Measurements from ENCODE around the gene NFIC.

The NFIC gene

DNA sequence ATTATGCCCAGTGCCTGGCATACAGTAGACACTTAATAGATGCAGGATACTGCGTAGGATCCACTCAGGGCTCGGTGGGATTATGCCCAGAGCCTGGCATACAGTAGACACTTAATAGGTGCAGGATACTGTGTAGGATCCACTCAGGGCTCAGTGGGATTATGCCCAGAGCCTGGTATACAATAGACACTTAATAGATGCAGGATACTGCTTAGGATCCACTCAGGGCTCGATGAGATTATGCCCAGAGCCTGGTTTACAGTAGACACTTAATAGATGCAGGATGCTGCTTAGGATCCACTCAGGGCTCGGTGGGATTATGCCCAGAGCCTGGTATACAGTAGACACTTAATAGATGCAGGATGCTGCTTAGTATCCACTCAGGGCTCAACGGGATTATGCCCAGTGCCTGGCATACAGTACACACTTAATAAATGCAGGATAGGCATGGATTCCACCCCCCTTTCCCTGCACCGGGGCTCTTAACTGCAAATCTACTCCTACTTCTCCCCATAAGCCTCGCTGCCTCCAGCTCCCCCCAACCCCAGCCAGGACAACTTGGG is 89.1 kb downstream of the NFIC start:
- TF ChIP-seq CTCF (IDR thresholded peaks at IDR 0.05; ENCODE audit: insufficient read depth, low read depth, low read length, missing control alignments), result no peak
- DNase-seq (ENCODE audit: low read depth), result no peak
- H3K4me3 ChIP-seq (ENCODE audit: low read length), result no peak overlapping the region

DNA sequence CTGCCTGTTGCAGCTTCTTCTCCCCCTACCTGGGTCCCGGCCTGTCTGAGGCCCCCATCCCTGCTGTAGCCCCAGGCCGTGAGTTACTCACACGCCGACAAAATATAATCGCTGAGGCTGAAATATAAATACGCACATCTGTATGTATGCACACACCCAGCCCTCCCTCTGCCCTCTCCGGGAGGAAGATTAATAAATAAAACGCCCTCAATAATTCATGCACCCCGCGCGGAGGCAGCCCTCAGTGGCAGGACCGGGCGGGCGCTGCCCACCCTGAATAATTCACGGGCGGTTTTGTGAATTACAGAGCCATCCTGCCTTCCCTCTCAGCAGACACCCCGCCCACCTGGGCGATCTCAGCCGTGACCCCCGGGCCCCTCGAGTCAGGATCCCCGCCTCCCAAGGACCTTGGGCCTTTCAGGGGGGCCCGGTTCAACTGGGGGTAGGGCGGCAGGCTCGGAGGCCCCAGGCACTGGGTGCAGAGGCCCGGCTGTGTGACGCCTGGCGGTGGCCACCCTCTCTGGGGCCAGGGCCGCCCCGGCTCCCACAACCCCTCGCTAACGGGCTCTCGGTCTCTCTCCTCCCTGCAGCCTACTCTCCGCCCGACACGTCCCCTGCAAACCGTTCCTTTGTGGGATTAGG is 89.7 kb downstream of the NFIC start:
- no peak overlapping the region for H3K4me3 ChIP-seq (ENCODE audit: low read length)
- no peak for TF ChIP-seq CTCF (IDR thresholded peaks at IDR 0.05; ENCODE audit: insufficient read depth, low read depth, low read length, missing control alignments)
- DNase-seq (ENCODE audit: low read depth), result no peak

DNA sequence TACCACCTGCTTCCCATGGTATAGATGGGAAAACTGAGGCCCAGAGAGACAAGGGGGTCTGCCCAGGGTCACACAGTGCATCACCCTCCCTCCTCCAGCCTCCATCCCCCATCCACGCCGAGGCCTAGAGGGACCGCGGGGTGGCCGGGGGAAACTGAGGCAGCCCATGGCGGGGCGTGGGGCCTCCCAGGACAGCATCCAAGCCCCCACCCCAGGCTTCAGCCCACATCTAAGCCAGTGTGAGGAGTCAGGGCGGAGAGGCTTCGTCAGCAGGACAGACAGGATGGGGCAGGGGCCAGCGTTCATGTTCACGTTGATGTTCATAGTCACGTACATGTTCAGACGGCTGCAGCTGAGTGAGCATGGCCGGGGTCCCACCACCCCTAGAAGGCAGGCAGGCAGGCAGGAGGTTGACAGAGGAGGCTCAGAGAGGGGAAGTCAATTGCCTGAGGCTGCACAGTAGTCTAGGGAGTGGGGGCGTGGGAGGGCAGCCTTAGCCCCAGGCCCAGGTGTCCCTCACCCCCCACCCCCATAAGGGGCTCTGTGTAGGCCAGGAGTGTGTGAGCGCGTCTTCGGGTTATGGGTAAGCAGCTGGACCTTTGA is 90.6 kb downstream of the NFIC start:
- DNase-seq (ENCODE audit: low read depth), result no peak
- H3K4me3 ChIP-seq (ENCODE audit: low read length), result no peak overlapping the region

DNA sequence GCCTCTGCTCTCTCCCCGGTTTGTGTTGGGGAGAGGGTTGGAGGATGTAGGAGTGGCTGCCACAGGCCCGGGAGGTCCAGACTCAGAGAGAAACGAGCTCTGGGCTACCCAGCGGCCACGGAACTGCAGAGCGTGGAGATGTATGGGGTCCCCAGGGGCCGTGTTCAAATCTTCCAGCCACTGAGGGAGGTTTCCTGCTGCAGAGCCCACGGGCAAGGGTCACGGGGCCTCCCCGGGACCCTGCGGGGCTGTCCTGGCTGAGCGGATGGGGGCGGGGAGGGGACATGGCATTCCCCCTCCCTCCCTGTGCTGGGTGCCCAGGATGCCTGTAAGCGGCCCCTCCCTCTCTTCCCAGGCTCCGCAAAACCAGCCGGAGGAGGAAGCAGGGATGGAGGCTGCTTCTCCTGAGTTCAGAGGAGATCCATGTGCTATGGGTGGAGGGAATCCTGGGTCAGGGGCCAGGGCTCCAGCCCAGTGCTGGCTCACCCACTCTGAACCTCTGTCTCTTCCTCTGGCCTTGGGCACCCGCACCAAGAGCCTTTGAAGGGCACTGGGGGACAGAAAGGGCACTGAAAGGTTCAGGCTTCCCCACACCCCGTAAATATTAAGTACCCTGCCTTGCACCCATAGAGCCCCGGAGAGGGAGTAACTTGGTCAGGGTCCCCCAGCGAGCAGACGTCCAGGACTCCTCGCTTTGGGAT is 91.3 kb downstream of the NFIC start:
- no peak for DNase-seq (ENCODE audit: low read depth)

More for the DNA sequence above, 90.6 kb downstream of the NFIC start:
- TF ChIP-seq CTCF (IDR thresholded peaks at IDR 0.05; ENCODE audit: insufficient read depth, low read depth, low read length, missing control alignments), result no peak

DNA sequence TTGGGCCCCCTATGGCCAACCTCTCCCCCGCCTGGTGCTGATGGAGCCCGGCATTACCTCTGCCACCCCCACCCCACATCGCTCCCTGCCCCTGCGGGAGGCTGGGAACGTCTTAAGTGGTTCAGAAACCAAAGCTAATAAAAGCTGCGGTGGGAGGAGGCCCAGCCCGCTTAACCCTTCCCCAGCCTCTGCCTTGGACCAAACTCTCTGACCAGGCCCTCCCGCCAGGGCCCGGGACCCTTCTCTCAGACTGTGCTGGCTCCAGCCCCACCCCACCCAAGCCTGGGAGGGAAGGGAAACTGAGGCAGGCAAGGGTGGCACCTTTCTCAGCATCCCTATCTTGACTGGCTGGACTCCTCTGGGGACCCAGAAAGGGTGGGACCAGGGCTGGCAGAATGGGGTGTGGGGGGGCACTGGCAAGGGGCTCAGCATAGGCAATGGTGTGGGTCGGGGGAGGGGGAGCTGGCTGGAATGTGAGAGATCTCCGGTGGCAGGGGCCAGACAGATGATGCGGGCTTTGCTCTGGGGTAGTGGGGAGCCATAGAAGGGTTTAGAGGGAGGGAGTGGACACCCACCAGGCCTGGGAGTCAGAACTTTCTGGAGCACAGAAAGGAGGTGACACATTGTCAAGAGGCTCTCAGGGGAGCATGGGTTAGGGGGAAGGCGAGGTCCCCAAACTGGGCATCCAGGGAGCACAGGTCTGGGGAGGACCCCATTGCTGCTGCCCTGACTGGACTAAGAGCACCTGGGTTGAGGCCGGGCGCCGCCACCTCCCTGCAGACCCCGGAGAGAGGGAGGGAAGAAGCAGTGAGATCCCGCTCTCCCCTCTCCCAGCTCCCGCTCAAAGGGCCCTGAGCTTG is 92.1 kb downstream of the NFIC start:
- no peak for DNase-seq (ENCODE audit: low read depth)
- no peak for TF ChIP-seq CTCF (IDR thresholded peaks at IDR 0.05; ENCODE audit: insufficient read depth, low read depth, low read length, missing control alignments)
- no peak overlapping the region for H3K4me3 ChIP-seq (ENCODE audit: low read length)

More for the DNA sequence above, 91.3 kb downstream of the NFIC start:
- TF ChIP-seq CTCF (IDR thresholded peaks at IDR 0.05; ENCODE audit: insufficient read depth, low read depth, low read length, missing control alignments), result no peak
- H3K4me3 ChIP-seq (ENCODE audit: low read length), result no peak overlapping the region

GRCh38 chr19:3459089-3459881 is 92.9 kb downstream of the NFIC start:
- TF ChIP-seq CTCF (IDR thresholded peaks at IDR 0.05; ENCODE audit: insufficient read depth, low read depth, low read length, missing control alignments), result no peak
- no peak overlapping the region for H3K4me3 ChIP-seq (ENCODE audit: low read length)
- no peak for DNase-seq (ENCODE audit: low read depth)

Measured in epithelial cell of esophagus (primary cell).